ENCODE measurements around the gene SLC44A4. TPM values are rescaled to one million over a fixed set of nuclear protein-coding genes. Genes with fewer than 3 reads are reported as not detected.
"Not testable (repeated sequence)": the region's sequence is repeated elsewhere in the genome, so short reads cannot be mapped to it uniquely, and the experiment has no call there.

SLC44A4 gene
- total RNA-seq, 4 donors from 2014 or later, result 0.19 to 0.84 (median 0.38) TPM; not detected in 1

GRCh38 chr6:31821301-31822035 is 57.3 kb downstream of the SLC44A4 start:
- no peak for TF ChIP-seq CTCF (IDR thresholded peaks at IDR 0.05)
- ATAC-seq (ENCODE audit: low FRiP score) (no peak), DNase-seq (ENCODE audit: low spot score) (peak; percentile 78)

GRCh38 chr6:31820399-31820798 is 58.4 kb downstream of the SLC44A4 start:
- not testable (repeated sequence) for DNase-seq (ENCODE audit: low spot score); ATAC-seq (ENCODE audit: low FRiP score)

GRCh38 chr6:31819871-31820299 is 58.9 kb downstream of the SLC44A4 start:
- no peak for TF ChIP-seq CTCF (IDR thresholded peaks at IDR 0.05)
- ATAC-seq (ENCODE audit: low FRiP score), result no peak
- no peak for DNase-seq (ENCODE audit: low spot score)

GRCh38 chr6:31817929-31818511 is 60.8 kb downstream of the SLC44A4 start:
- not testable (repeated sequence) for ATAC-seq (ENCODE audit: low FRiP score); DNase-seq (ENCODE audit: low spot score)

- ATAC-seq (ENCODE audit: low FRiP score); DNase-seq (ENCODE audit: low spot score): not testable (repeated sequence)
These were observed 61.5 kb downstream of the SLC44A4 start for GRCh38 chr6:31817133-31817928.

GRCh38 chr6:31815025-31815838 is 63.6 kb downstream of the SLC44A4 start, which contains the start of the genes HSPA1A and HSPA1L:
TSS of gene HSPA1A (plus strand) at chr6:31815543. CDS start at chr6:31815757, 214 bp downstream.
TSS of gene HSPA1L (minus strand) at chr6:31815283. CDS start at chr6:31811972, 3,311 bp downstream.
- TF ChIP-seq CTCF (IDR thresholded peaks at IDR 0.05), result no peak
- peak; percentile 58 for ATAC-seq (ENCODE audit: low FRiP score)
- peak; percentile 81 for DNase-seq (ENCODE audit: low spot score)

GRCh38 chr6:31814677-31815024 is 64.1 kb downstream of the SLC44A4 start:
- no peak for TF ChIP-seq CTCF (IDR thresholded peaks at IDR 0.05)
- ATAC-seq (ENCODE audit: low FRiP score), result peak; percentile 57
- DNase-seq (ENCODE audit: low spot score), result no peak

- TF ChIP-seq CTCF (IDR thresholded peaks at IDR 0.05), result no peak
- ATAC-seq (ENCODE audit: low FRiP score) (no peak), DNase-seq (ENCODE audit: low spot score) (no peak)
These were observed 65.3 kb downstream of the SLC44A4 start for GRCh38 chr6:31813465-31813849.
